HG03571 (cell line): ENCODE measurements around the gene C14orf93.

ENCODE experiments used
- ATAC-seq: cut with Tn5 transposase; IDR thresholded peaks from one replicate; pipeline ENCODE4 v1.9.1; 2021; ENCODE audit not compliant: unreplicated experiment

The C14orf93 gene

GRCh38 chr14:23045419-23046357 lies 35.7 kb upstream of the C14orf93 start:
- ATAC-seq = no peak

- ATAC-seq = no peak
Measured at GRCh38 chr14:23044840-23045239, 34.9 kb upstream of the C14orf93 start.

GRCh38 chr14:23043754-23044153 lies 33.8 kb upstream of the C14orf93 start:
- ATAC-seq = no peak

GRCh38 chr14:23043145-23043544 lies 33.2 kb upstream of the C14orf93 start:
- no peak for ATAC-seq

- ATAC-seq = no peak
Measured at GRCh38 chr14:23042162-23042965, 32.4 kb upstream of the C14orf93 start, which contains the start of gene PSMB11. TSS of gene PSMB11 (plus strand) at chr14:23042212. CDS start at chr14:23042226, 14 bp downstream.

- no peak for ATAC-seq
Measured at GRCh38 chr14:23041729-23042128, 31.8 kb upstream of the C14orf93 start.

GRCh38 chr14:23040100-23040499 lies 30.2 kb upstream of the C14orf93 start:
- ATAC-seq = no peak

GRCh38 chr14:23035303-23036144 lies 25.6 kb upstream of the C14orf93 start:
- no peak for ATAC-seq

GRCh38 chr14:23034498-23035302 lies 24.8 kb upstream of the C14orf93 start, which contains the start of gene PSMB5:
TSS of gene PSMB5 (minus strand) at chr14:23034900. CDS start at chr14:23034881, 19 bp downstream.
- ATAC-seq = peak; percentile 86

GRCh38 chr14:23033801-23034497 lies 24.0 kb upstream of the C14orf93 start:
- peak; percentile 6 for ATAC-seq

- no peak for ATAC-seq
Measured at GRCh38 chr14:23033251-23033727, 23.3 kb upstream of the C14orf93 start.

GRCh38 chr14:23030936-23031335 lies 21.0 kb upstream of the C14orf93 start:
- no peak for ATAC-seq

- ATAC-seq = no peak
Measured at GRCh38 chr14:23028799-23029198, 18.9 kb upstream of the C14orf93 start.

- ATAC-seq = no peak
Measured at GRCh38 chr14:23025151-23025814, 15.3 kb upstream of the C14orf93 start.

- ATAC-seq = no peak
Measured at GRCh38 chr14:23024612-23025075, 14.7 kb upstream of the C14orf93 start.

GRCh38 chr14:23023795-23024152 lies 13.8 kb upstream of the C14orf93 start:
- ATAC-seq = no peak

- ATAC-seq = no peak
Measured at GRCh38 chr14:23023022-23023794, 13.3 kb upstream of the C14orf93 start.
